ENCODE results near the gene CDK19.
"Not testable (repeated sequence)": the region's sequence is repeated elsewhere in the genome, so short reads cannot be mapped to it uniquely, and the experiment has no call there.

Gene CDK19

DNA sequence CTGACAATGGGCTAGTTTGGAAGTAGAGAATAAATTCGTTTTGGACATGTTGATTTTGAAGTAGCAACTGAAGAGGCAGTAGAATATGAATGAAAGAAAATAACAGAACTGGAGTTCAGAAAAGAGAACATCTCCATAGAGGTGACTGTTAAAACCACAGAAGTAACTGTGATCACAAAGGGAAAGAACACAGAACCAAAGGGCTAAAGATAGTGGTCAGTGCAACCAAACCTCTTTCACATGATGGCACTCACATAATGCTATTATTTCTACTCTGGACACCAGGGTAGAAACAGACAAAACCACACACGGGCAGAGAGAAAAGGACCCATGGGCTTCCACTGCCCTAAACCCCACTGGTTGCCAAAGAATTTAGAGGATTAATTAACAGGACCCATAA lies 58.5 kb downstream of the CDK19 start:
- no peak for DNase-seq

DNA sequence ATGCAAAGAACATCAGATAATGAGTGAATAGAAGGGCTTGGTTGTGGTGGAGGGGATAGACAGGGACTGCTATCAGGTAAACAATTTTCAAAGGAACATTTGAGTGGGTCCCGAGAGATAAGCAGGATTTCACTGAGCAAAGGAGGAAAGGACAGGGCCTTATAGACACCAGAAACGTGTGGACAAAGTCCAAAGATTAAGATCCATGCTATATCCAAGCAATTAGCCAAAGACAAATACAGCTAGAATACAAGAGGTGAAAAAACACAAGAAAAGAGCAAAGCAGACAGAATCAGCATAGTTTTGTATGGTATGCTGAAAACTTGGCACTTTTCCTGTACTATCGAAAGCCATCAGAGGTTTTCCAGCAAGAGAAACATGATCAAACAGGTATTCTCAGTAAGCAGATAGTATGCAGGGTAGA lies 59.8 kb downstream of the CDK19 start:
- DNase-seq, result no peak

- DNase-seq, result not testable (repeated sequence)
Observed at GRCh38 chr6:110753936-110754668, 61.2 kb downstream of the CDK19 start.

DNA sequence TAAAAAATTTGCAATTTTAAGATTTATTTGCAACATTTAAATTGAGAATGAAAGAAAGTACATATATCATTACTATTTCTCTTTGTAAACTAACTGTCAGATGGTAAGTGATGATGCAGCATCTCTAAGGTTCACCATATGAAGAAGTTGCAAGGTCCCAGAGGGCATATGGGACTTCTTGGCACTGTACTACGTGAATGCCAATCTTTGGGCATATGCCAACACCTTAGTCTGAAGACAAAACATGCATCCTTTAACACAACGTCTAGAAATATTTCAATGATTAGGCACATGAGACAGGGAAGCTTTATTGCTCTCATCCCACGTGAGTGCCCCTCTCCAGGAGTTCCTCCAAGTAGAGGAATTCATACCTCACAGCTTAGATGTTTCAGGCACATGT lies 66.8 kb downstream of the CDK19 start:
- DNase-seq, result no peak

DNA sequence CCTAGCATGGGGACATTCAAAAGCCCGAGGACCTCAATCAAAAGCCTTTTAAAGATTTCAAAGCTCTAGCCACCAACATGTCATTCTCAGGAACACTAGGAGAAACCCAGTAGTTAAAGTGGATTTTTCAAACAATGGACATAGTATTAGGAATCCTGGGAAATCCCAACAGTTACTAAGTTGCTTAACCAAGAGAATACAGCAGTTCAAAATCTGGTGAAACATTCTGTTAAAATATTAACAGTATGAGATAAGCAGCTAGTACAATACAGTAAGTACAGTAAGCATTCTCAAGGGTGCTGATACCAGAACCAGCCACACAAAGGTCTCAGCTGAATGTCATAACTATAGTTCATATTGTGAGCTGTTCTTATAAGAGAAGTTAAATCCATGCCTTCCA lies 68.6 kb downstream of the CDK19 start:
- DNase-seq, result no peak

GRCh38 chr6:110744991-110745390 lies 70.3 kb downstream of the CDK19 start:
- DNase-seq, result no peak

- not testable (repeated sequence) for DNase-seq
Observed at GRCh38 chr6:110742552-110742951, 72.7 kb downstream of the CDK19 start.

GRCh38 chr6:110741517-110741916 lies 73.8 kb downstream of the CDK19 start:
- DNase-seq, result no peak

DNA sequence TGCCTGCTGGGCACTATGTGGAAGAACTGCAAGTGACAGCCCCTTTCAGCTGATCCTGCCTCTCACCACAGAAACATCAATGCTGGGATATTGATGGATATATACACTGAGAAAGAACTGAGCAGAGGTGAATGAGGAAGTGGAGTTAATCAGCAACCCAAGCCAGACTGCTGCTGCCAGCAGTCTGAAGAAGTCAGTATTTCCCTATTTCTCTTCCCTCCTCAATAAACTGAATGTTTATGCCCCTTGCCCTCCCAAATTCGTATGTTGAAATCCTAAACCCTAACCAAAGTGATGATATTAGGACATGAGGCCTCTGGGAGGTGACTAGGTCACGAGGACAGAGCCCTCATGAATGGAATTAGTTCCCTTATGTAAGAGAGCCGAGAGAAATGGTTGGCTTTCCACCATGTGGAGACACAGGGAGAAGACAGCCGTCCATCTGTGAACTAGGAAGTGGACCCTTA lies 76.3 kb downstream of the CDK19 start:
- DNase-seq, result no peak

DNA sequence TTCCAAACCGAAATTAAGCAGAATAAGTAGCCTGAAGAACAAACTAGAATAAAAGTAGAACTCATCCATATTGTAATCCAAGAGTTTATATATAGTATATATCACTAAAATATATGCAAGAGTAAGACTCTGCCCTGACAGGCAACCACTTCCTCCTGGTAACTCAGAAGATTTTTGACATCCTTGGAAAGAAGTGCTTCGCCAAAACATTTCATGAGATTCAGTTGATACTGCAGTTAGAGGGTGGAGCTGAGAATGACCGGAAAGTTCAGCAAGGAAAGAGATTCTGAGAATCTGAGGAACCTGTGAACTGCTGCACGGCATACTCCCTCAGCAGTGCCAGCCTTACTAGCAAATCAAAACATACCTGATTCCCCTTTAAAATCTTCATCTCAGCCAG lies 79.6 kb downstream of the CDK19 start:
- no peak for DNase-seq

- DNase-seq, result no peak
Observed at GRCh38 chr6:110731898-110732297, 83.4 kb downstream of the CDK19 start.

- DNase-seq, result no peak
Observed at GRCh38 chr6:110731196-110731595, 84.1 kb downstream of the CDK19 start.

DNA sequence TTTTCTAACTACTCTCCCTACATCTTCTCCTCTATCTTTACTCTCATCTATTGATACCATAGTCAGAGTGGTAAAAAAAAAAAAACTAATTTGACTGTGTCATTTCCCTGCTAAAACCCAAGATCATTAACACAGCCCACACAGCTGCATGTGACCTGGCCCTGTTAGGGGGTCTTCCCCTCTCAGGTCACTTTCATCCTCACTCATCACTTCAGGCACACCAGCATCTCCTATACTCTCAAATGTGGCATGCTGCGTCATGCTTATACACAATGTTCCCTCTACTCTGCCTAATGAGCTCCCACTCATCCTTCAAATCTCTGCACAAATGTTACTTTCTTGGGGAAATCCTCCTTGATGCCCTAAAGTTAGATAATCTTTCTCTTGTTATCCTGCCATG lies 86.8 kb downstream of the CDK19 start:
- no peak for DNase-seq

DNA sequence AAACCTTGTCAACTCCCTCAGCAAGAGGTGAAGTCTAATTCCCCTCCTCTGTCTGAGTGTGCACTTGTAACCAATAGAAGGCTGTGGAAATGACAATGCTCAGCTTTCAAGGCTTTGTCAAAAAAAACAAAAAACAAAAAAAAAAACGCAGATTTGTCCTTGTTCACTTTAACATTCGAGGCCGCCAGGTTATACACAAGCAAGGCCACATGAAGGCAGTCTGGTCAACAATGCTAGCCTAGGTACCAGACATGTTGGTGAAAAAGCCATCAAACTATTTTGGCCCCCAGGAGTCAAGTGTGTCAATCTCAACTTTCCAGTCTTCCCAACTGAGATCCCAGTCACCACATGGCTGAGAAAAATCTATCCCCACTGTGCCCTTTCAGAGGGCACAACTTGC lies 92.3 kb downstream of the CDK19 start:
- DNase-seq, result no peak

DNA sequence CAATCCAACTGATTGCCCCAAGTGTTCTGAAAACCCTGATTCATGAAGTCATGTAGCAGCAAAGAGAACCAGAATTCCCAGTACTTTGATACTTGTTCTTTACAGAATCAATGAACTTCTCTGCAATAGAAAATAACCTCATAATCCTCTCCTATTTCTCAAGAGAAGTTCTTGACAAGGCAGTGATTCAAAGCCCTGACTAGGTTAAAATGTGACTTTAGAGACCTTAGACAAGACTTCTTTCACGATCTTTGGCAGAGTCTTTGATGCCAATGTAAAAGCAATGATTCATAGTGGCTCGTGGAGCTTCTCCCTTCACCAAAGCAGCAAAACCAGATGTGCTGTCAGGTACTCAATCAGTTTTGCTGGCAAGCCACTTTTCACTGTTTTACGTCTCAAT lies 95.2 kb downstream of the CDK19 start:
- no peak for DNase-seq

DNA sequence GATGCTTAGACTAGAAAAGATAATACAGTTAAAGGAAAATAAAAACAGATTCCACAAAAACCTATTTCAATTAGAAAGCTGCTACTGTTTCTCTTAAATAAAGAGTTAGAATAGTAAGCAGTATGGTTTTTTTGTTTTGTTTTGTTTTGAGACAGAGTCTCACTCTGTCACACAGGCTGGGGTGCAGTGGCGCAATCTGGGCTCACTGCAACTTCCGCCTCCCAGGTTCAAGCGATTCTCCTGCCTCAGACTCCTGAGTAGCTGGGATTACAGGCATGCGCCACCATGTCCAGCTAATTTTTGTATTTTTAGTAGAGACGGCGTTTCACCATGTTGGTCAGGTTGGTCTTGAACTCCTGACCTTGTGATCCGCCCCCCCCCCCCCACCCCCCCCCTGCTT lies 95.7 kb downstream of the CDK19 start:
- DNase-seq, result not testable (repeated sequence)

- no peak for DNase-seq
Observed at GRCh38 chr6:110714143-110714542, 101.1 kb downstream of the CDK19 start.

GRCh38 chr6:110712238-110712637 lies 103.0 kb downstream of the CDK19 start:
- DNase-seq, result no peak

- no peak for DNase-seq
Observed at GRCh38 chr6:110710115-110710514, 105.2 kb downstream of the CDK19 start.

DNA sequence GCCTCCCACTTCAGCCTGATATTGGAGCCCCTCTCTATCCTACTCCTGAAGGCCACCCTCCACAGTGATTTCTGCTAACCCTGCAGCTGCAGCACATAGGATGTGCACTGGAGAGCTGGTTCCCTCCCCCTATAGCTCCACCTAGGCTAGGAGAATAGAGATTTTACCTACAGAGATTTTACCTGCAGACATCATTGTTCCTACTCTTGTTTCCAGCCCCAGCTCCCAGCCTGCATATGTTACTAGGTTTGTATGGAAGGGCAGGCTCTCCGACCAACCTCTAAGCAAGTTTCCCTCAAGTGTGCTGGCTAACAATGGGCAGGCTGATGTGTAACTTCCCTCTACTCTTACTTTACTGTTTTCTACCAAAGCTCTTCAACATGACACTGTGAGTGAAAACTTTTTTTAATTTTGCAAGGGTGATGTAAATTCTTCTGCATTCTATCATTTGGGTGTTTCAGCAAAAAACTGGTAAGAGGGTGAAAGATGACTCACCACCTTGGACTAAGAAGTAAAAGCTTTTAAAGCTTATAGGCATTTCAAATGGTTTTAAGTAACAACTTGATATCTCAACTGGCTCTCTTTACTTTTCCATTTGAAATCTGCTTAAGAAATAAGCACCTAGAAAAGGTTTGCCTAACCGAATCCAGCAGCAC lies 106.8 kb downstream of the CDK19 start:
- DNase-seq, result no peak

DNA sequence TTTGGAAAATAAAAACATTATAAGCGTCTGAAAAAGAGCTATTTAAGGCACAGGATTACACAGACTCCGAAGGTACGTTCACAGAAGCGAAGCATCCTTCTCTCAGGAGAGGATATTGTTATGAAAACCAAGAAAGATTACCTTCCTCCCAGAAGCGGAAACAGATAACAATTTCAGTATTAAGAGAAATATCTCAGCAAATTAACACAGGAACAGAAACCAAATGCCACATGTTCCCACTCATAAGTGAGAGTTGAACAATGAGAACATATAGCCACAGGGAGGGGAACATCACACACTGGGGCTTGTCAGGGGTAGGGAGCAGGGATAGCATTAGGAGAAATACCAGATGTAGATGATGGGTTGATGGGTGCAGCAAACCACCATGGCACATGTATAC lies 109.7 kb downstream of the CDK19 start:
- no peak for DNase-seq

GRCh38 chr6:110703906-110704594 lies 111.2 kb downstream of the CDK19 start:
- no peak for DNase-seq

DNA sequence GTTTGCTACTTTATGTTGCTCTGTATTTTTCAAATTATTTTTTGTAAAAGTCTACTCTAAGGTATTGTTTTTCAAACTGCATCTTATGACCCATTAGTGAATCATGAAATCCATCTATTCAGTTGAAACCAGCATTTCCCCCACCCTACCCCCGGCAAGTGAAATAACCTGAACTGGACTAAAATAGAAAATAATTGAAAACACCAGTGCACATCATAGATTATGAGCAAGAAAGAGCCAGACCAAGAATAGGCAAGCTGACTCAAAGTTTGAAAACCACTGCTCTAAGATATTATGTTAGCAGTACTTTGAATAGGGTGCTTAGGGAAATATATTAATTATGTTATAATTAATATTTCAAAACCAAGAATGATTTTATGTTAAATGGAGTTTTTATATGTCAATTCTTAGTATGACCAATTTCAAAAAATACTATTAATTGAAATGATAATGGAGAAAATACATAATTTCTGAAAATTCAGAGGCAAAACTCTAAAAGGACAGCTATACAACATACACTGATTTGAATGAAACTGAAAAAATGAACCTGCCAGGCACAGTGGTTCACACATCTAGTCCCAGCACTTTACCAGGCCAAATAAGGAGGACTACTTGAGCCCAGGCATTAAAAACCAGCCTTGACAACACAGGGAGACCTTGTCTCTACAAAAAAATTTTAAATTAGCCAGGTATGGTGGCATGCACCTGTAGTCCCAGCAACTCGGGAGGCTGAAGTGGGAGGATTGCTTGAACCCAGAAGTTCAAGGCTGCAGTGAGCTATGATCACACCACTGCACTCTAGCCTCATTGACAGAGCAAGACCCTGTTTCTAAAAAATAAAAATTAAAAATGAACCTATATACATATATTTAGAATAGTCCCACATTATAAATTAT lies 112.0 kb downstream of the CDK19 start:
- no peak for DNase-seq
